ENCODE measurements around the gene CNDP2. TPM values are rescaled to one million over a fixed set of nuclear protein-coding genes. Genes with fewer than 3 reads are reported as not detected.

CNDP2 gene
- total and polyA plus RNA-seq, 2 of the 13 experiments (the other 11 are each of a cell fraction or from before 2014, with no cell fraction given) = 64.7 to 80.8 TPM

GRCh38 chr18:74556126-74556525 is 60.0 kb downstream of the CNDP2 start:
- CTCF ChIA-PET (ENCODE audit: low intra/inter-chr PET ratio, low total read pairs) = no interaction called here
- H3K27me3 ChIP-seq (ENCODE audit: control insufficient read depth in 1 of 2, insufficient read depth in 2 of 2, low read length in 2 of 2) = peaks cover 0 to 18% of the 10 kb centered on the region in 2 experiments; a peak in 4 of 5 replicates
- TF ChIP-seq HOXA5 (CRISPR knock-in tag; IDR thresholded peaks at IDR 0.05) (no peak), AKNA (CRISPR knock-in tag; IDR thresholded peaks at IDR 0.05; ENCODE audit: borderline replicate concordance) (no peak), ZNF530 (CRISPR knock-in tag; IDR thresholded peaks at IDR 0.05; ENCODE audit: low read depth) (no peak), ZNF605 (CRISPR knock-in tag; IDR thresholded peaks at IDR 0.05) (no peak), ARID4A (CRISPR knock-in tag; IDR thresholded peaks at IDR 0.05; ENCODE audit: borderline replicate concordance) (no peak), ARHGAP35 (CRISPR knock-in tag; IDR thresholded peaks at IDR 0.05; ENCODE audit: borderline replicate concordance) (no peak), ZBED4 (CRISPR knock-in tag; IDR thresholded peaks at IDR 0.05; ENCODE audit: borderline replicate concordance) (no peak), ATF7-NPFF (CRISPR knock-in tag; IDR thresholded peaks at IDR 0.05; ENCODE audit: low read depth) (no peak), ZNF335 (CRISPR knock-in tag; IDR thresholded peaks at IDR 0.05) (no peak), IKZF1 (IDR thresholded peaks at IDR 0.05) (no peak), DR1 (CRISPR knock-in tag; IDR thresholded peaks at IDR 0.05) (no peak), NKX3-1 (CRISPR knock-in tag; IDR thresholded peaks at IDR 0.05) (no peak)

More at GRCh38 chr18:74556126-74556525, 60.0 kb downstream of the CNDP2 start:
- no peak overlapping the region for H3K4me2 ChIP-seq (ENCODE audit: low read depth, low read length)
- no peak overlapping the region for H3K4me3 ChIP-seq (replicated peaks in 1 of 3; ENCODE audit: insufficient read depth in 1 of 3, low read depth in 2 of 3, low read length in 3 of 3)
- no peaks in the 10 kb centered on the region for H3K9me3 ChIP-seq (ENCODE audit: low read length)
- no peak overlapping the region for H2AFZ ChIP-seq (ENCODE audit: low read length)
- BruUV-seq (replicated peaks) = no TSS peak
- POLR2A ChIA-PET = no interaction called here
- in situ Hi-C loops (cut with HindIII; ENCODE audit: extremely low pct_ligation_motif_present, low pct_unique_long_range_greater_than_20kb) = loop anchor here (10.0 kb wide), 1 partner anchor 361 kb away; no protein-coding TSS in a partner anchor
- 23% methylated on average over 9 of the region's 11 CpGs for WGBS (ENCODE audit: low lambda C conversion rate)
- no peak overlapping the region for H3K27ac ChIP-seq (ENCODE audit: extremely low read length, insufficient read depth, low read length)
- DNase-seq (ENCODE audit: low spot score) = no peak
- H3K79me2 ChIP-seq (ENCODE audit: insufficient read depth, low read length) = no peaks in the 10 kb centered on the region
- no peak for FAIRE-seq
- intact Hi-C loops (cut with micrococcal nuclease; ENCODE audit: unreplicated experiment) = no loop called here
- no peak overlapping the region for H3K9ac ChIP-seq (ENCODE audit: insufficient read depth, low read depth, low read length)
- no peak for ATAC-seq
- no peaks in the 10 kb centered on the region for H3K36me3 ChIP-seq (replicated peaks in 1 of 2; ENCODE audit: control insufficient read depth in 1 of 2, insufficient read depth in 2 of 2, low read length in 2 of 2)
- H4K20me1 ChIP-seq (ENCODE audit: insufficient read depth, low read length) = no peaks in the 10 kb centered on the region
- peaks cover 8% of the 10 kb centered on the region for H3K4me1 ChIP-seq (ENCODE audit: insufficient read depth, low read length)

Data from HepG2 (cell line).